T follicular helper cell (primary cell): ENCODE measurements around the gene HOXA7.

ENCODE experiments used
- DNase-seq: peaks from one replicate; pipeline ENCODE4 v3.0.0-alpha.2; 2020; ENCODE audit warnings: low read depth

Gene HOXA7

DNA sequence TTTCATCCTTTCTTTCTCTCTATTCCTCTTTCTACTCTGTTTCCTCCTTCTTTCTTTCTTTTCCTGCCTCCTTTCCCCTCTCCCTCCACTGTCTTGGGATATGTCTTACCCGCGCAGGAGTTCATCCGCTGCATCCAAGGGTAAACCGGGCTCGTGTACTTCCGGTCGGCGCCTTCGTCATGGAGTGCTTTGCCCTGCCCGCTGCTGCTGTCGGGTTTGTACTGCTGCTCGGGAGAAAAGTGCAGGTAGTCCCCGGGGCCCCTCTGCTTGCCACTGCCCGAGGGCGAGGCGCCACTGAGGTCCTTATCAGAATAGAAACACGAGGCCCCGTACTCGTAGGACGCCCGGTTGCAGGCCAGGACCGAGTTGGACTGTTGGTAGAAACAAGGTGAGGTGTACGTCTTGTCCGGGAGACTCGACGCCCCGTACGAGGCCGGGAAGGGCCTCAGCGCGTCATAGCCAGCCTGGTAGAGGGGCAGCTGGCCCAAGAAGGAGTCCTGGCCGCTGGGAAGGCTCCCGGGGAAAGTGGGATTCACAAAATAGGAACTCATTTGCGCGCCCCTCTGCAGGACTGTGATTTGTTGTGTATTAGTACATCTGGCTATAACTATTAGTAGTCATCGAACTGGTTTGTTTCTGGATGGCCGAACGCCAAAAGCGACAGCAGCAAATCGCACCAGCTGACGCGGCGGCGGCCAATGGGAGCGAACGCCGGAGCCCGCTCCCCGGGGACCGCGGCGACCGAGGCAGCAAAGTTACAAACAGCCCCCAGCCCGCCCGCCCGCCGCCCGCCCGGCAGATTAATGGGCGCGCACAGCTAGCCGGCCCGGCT is 9.1 kb downstream of the HOXA7 start, which contains the start of gene HOXA6:
HOXA6 (minus strand) TSS at position 576 of the 832 bp plus-strand sequence; CDS start at position 551, 25 bp downstream.
- no peak for DNase-seq

DNA sequence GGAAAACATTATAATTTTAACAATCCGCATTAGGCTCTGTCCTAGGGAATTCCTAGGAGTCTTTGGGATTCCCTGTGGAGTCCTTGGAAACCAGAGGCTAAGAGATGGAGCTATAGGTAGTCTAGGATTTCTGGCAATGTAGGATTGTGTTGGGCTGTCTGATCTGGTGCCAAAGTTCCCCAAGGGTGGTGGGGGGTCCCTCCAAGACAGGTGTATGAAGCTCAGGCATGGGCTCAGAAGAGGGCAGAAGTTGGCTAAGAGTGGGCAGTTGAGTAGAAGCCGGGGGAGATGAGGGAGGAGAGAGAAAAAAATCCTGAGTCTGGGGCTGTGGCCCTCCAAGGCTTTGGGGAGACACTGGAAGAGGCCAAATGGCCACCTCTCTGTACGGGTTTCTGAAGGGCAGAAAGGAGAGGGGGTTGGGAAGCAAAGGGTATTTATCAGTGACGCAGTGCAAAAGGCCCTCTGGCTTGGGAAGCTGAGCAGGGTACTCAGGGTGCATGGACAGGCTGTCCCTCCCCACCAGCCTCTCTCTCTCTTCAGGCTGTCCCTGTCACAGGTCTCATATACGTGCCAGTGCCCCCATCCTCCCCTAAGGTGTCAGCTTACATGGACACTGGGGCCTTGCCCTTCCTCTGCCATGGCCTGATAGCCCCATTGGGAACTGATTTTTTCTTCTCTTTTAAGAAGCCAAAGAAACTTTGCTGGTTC is 9.8 kb downstream of the HOXA7 start:
- DNase-seq, result no peak

DNA sequence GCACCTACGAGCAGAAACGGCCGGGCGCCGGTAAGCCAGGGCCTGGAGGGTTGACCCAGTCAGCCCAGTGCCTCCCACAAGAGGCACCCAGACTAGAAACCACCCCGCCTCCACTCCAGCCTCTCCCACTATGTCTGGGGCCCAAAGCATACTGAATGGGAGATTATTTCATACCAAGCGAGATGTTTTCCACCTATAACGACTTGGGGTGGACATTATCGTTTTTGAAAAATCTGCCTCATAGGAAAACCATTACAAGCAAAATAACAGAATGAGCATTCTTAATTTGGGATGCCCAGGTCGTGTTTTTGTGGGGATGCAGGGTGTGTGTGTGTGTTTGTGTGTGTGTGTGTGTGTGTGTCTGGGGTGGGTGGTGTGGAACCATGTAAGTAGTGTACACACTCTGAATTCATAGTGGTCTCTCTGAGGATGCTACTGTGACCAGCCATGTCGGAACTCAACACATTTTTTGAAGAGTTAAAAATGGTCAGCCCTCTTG is 10.5 kb downstream of the HOXA7 start:
- no peak for DNase-seq

DNA sequence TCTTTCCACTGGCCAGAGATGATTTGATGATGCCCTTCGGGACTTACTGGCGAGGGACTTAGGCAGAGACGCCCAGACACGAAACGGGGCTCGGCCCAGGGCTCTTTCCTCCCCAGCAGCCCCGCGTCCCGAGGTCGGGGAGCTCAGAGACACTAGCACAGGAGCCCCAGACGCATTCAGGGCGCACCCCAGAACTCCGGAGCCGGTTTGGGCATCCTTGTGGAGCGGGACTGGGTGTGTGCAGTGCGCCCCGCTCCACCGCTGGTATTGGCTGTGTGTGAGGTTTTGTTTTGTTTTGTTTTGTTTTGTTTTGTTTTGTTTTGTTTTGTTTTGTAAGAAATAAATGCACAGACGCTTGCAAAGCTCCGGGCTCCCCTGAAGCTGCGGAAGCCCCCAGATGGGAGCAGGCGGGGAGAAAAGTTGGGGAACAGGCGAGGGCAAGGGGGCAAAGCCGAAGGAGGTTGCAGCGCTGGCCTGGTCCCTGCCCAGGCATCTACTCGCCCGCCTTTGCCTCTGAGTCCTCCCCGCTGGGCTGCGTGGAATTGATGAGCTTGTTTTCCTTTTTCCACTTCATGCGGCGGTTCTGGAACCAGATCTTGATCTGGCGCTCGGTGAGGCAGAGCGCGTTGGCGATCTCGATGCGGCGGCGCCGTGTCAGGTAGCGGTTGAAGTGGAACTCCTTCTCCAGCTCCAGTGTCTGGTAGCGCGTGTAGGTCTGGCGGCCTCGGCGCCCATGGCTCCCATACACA is 11.1 kb downstream of the HOXA7 start:
- DNase-seq, result no peak

DNA sequence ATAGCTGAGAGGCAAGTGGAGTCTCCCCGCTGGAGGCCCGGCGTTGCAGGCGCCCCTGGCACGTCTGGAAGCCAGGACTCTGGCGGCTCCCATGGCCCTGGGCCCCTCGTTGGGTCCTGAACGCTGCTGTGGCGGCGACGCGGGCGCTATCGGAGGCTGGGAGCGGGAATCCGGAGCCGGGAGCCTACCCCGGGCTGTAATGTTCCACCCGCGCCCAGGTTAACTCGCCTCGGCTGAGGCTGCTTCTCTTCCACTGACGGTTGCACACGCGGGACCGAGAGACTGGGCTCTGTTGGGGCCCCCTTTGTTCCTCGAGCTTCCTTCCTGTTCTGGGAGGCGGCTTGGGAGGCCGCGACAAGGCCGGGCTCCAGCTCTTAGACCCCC is 11.7 kb downstream of the HOXA7 start:
- DNase-seq, result no peak

DNA sequence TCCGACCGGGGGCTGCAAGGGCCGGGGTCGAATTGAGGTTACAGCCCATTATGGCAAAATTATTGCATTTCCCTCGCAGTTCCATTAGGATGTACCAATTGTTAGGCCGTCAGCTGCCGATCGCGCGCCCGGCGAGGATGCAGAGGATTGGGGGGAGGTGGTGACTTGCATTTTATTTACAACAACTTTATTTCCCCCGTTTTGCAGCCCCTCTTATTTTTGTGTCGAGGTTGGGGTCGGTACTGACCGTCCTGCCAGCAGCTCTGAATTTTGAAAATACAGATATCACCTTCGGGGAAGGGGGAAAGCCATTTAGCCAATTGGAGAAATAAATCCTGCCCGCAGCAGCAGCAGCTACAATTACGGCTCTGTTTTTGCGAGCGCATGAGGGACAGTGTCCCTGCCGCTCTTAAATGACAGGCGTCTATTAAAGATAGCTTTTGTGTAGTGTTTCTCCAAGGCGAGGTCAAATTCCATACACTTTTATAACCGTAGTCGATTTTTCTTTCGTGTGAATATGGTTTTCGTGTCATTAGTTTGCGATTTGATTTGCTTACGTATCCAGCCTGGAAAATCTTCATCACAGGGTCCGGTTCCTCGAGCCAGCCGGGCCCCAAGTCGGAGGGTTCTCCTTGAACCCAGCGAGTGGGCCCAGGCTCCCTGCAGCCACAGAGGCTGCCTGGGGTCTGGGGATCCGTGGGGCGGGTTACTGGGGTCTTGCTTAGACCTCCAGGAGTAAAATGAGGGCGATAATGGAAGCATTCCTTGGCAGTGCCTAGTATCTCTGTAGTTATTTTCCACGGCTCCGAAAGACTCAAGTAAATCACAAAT is 12.3 kb downstream of the HOXA7 start:
- no peak for DNase-seq

DNA sequence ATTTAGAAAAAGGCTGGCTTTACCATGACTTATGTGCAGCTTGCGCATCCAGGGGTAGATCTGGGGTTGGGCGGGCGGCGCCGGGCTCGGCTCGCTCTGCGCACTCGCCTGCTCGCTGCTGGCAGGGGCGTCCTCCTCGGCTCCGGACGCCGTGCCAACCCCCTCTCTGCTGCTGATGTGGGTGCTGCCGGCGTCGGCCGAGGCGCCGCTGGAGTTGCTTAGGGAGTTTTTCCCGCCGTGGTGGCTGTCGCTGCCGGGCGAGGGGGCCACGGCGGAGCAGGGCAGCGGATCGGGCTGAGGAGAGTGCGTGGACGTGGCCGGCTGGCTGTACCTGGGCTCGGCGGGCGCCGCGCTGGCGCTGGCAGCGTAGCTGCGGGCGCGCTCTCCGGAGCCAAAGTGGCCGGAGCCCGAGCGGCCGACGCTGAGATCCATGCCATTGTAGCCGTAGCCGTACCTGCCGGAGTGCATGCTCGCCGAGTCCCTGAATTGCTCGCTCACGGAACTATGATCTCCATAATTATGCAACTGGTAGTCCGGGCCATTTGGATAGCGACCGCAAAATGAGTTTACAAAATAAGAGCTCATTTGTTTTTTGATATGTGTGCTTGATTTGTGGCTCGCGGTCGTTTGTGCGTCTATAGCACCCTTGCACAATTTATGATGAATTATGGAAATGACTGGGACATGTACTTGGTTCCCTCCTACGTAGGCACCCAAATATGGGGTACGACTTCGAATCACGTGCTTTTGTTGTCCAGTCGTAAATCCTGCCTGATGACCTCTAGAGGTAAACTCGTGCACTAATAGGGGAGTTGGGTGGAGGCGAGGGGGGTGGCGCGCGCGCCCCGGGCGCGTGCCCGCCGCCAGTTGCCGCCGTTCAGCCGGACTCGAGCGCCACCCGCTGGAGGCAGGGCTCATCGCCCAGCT is 13.2 kb downstream of the HOXA7 start, which contains the start of gene HOXA5:
HOXA5 (minus strand) TSS at position 659 of the 927 bp plus-strand sequence; CDS start at position 585, 74 bp downstream.
- DNase-seq, result no peak

DNA sequence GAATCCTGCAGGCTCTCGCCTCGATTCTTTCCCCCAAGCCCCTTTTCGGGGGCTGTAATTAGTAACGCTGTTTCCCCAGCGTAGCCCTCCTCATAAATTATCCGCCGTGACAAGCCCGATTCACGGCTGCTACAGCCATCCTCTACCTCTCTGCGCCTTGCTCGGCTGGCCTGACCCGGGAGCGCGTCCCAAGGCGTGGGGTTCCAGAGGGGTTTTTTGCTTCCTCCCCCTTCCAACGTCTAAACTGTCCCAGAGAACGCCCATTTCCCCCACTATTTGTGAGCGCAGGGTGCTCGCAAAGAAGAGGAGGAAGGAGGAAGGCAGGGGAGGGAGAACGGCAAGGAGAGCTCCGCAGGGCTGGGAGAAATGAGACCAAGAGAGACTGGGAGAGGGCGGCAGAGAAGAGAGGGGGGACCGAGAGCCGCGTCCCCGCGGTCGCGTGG is 13.9 kb downstream of the HOXA7 start:
- no peak for DNase-seq

DNA sequence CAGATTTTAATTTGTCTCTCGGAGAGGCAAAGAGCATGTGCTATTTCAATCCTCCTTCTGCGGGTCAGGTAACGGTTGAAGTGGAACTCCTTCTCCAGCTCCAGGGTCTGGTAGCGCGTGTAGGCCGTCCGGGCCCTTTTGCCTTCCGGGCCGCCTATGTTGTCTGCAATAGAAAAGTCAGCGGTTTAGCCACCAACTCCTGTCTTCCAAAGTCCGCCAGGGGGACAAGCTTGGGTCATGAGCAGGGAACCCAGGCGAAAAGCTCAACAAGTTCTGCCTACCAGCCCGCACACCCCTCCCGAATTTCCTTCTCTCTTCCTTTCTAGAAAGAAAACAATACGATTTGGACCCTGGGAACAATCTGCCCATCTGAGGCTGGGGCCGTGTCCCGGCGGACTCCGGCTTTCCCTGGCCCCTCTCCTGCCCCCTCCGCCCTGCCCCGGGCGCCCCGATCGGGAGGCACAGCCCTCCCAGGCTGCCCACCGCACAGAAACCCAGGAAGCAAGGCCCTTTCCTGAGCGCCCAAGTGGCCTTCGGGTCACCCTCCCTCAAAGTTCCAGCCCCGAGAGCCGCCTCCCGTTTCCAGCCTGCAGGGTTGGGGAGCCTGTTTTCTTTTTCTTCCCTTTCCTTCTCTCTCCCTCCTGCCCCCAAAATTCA is 14.4 kb downstream of the HOXA7 start:
- no peak for DNase-seq

DNA sequence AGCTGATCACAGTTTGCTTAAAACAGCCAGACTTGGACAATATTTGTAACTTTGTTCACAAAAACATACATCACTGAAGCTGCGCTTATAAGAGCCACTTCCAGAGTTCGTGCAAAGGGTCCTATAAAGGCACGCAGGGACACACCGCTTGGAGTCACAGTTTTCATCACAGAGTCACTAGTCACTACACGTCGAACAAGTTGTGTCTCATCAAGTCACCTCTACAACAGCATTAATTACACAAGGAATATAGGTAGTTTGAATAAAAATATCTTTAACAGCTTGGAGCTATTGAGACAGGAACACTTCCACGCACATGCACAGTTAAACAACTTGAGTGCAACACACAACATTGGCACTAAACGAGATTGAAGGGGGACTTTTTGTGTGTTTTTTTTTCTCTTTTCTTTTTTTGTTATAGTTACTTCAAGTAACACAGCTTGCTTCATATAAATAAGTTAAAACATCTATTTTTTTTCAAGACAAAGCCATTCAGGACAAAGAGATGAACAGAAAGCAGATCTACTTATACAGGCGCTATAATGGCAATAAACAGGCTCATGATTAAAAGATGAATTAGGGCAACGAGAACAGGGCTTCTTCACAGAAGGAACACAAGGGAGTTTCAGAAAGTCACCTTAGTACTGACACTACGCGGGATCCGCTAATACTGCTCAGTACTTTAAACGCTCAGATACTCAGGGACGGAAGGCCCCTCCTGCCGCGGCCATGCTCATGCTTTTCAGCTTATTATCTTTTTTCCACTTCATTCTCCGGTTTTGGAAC is 15.1 kb downstream of the HOXA7 start:
- DNase-seq, result no peak

DNA sequence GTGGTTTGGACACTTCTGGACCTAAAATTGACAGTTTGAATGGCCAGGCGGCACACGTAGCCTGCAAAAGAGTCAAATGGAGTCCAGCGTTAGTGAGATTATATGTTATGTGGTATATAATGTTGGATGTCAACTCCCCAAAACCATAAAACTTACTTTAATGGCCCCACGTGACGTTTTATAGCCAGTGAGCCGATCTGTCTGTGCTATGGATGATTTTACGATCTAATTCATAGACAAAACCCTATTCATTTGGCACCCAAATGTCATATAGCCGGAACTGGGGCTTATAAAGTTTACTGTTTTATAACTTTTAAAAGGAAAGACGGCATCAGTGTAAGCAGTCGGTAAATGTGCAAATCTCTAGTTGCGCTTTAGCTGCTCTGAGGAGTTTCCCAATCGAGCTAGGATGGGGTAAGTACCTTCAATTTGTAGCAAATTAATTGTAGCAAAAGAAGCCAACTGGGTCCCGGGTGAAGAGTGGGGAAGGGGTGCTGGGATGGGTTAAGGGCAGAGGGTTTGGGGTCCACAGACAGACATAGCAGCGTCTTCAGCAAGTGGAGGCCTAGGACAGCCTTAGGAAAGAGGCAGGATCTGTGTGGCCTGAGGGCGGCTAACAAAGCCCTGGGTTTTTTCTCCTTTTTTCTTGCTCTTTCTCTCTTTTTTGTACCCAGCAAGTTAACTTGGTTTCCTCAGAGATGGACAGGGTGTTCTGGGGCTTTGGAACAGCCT is 16.2 kb downstream of the HOXA7 start:
- no peak for DNase-seq

DNA sequence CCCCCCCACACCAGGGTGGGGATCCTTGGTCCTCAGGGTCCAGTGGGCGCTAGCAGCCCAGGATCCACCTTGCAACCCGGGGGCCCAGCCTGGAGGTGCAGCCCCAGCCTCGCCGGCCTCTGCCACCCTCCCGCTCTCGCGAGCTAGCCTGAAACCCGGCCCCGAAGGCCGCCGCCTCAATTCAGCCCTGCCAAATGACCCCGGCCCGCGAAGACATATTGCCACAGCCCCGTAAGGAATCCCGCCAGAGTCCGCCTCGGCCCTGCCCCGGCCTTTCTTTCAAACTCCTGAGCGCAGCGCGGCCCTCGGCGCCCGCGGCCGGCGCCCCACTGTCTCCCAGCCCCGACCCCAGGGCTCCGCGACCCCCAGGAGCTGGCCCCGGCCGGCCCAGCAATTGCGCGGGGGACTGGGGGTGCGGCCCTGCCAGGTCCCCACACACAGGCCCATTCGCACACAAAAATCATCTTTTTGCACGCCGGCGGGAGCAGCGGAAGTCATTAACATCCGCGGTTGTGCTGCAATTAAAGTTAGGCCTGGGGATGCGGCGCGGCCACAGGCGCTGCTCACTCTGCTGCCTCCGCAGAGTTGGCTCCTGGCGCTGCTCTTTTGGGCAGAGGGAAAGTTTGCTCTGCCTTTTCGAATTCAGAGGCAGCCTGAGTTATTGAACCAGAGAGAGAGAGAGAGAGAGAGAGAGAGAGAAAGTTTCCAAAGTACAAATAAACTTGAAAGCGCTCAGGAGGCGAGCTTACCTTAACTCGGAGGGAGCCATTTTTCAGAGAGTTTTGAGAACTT is 16.9 kb downstream of the HOXA7 start:
- DNase-seq, result no peak

DNA sequence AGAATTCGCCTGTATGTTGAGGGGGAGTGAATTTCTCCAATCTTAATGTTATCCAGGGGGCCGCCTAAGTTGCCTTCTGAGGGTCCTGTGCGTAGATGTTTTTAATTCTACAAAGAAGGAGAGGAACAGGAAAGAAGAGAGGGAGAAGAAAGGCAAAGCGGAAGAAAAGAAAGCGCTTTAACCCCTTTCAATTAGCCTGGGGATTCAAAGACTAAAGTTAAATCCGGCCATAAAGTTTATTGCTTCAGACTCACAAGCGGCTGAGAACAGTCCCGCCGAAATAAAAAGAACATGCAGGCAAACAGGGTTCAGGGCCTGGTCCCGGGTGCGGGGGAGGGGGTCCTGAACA is 17.5 kb downstream of the HOXA7 start:
- DNase-seq, result no peak

DNA sequence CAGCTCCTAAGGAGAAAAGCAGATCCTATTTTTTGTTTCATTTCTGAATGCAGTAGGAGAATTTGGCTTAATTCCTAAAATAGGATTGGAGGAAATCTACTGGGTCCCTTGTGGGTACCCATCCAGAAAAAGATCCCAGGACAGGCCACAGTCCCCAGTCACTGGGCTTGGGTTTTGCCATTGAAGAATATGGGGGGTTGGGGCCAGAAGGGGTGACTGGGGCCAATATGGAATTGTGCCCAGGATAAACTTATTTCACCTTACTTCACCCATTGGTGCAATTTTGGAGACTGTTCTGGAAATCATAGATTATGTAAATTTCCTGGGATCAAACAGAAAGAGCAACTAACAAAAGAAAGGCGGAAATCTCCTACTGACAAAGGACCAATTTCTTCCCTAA is 18.0 kb downstream of the HOXA7 start:
- no peak for DNase-seq

DNA sequence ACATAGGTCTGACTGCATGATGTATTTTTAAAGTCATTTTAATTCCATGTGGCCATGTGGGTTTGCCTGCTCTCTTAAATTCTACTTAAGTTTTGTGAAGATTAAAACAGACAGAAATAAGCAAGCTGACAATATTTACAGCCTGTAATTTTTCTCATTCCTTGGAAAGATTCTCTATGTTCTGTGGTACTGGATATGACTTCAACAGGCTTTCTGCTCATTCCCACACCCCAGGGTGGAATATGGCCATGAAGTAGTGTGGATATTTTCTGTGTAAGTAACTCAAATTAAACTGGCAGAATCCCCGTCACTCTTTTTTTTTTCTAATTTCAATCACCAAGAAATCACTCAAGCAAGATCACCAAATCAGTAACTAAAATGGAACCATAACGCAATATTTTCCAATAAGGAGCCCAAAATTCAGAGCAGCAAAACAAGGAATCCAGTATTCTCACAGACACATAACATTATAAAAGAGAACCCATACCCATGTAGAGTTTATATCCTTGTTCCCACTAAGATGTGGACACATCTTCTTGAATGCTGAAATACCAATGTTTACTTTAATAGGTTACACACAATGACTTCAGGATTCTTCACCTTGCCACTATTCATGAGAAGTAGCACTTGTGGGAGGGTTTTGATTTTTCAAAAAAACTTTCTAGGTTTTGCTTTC is 18.7 kb downstream of the HOXA7 start:
- DNase-seq, result no peak

DNA sequence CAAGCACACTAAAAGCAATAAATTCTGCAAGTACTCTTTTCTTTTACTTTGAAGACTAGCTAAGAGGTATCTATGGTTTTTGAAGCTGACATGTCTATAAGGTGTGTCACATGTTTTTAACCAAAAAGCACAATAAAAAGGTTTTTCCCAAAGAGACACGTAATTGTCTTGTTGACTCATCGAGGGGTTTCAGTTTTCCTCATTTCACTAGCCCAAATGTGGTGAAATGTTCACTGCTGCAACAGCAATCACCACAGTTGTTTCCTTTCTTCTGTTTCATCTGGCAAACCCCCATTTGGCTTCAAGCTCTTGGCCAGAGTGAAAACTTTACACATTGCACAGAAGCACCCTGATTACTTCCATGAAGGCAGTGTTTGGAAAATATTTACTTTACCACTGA is 22.1 kb downstream of the HOXA7 start:
- no peak for DNase-seq
